Activated CD4-positive, alpha-beta T cell treated with anti-CD3 and anti-CD28 coated beads for 24 hours (primary cell): ENCODE data around the gene DCLRE1B.

ENCODE experiments used
- DNase-seq, 2 donors: peaks; one replicate each; pipeline ENCODE4 v3.0.0-alpha.2; 2020; ENCODE audit warnings: low read depth in 2 of 2

DCLRE1B gene

DNA sequence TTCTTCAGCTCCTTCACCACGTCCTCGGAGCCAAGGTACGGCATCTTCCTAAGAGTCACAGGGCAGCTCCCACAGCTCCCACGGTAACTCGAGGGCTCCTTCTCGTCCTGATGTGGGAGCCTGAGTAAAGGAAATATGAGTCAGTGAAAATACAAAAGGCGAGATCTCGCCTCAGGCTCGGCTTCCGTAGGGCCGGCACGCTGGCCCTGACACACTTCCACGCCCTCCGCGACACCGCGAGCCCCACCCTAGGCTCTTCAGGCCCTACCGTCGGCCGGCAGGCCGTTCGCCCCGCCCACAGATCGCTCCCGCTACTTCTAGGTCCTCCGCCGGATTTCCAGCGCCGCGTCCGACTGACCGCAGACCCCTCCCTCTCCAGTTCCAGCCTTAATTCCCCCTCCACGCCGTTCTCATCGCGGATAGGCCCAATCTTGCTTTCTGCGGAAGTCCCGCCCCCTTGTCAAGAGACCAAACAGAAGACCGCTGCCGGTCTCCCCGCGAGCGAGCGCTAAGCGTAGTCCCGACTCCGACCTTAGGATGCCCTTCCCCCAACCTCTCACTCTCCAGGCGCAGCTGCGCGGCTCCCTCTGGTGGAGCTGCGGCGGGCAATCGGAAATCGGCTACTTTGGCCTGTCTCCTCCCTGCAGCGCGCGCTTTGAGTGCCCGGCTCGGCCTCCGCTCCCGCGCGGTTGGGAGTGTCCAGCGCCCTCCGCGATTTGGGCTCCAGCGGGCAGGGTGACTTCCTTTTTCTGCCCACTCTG, at the start of gene DCLRE1B, which contains the start of gene AP4B1:
TSS of gene DCLRE1B (plus strand) at position 653 of the 761 bp plus-strand sequence. CDS start 261 bp downstream, outside the sequence.
TSS of gene AP4B1 (minus strand) at position 126 of the 761 bp plus-strand sequence. CDS start at position 44, 82 bp downstream.
- peak; percentile 95 to 96 for DNase-seq

DNA sequence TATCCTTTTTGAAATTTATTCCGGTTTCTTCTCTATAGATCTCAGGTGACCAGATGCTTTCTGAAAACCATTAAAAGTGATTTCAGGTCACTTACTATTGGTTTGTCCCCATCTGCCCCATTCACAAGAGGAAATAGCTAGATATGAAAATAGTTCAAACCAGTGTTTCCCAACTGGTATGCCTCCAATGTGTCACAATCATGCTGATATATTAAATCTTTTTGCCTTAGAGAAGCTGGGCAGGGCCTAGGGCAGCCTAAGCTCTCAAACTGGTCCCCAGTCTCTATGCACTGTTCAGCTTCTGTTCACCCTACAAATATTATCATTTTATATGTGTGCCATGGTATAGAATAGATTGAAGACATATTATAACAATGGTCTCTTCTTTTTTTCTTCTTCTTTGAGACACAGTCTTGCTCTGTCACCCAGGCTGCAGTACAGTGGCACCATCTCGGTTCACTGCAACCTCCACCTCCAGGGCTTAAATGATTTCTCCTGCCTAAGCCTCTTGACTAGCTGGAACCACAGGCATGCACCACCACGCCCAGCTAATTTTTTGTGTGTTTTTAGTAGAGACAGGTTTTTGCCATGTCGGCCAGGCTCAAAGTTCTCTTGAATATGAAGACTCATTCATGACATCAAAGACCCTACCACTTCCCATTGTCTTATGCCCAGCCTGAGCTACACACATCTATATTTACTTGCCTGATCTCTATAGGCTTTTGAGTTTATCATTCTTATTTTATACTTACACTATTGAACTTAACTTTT, 49.3 kb upstream of the DCLRE1B start:
- DNase-seq: no peak

DNA sequence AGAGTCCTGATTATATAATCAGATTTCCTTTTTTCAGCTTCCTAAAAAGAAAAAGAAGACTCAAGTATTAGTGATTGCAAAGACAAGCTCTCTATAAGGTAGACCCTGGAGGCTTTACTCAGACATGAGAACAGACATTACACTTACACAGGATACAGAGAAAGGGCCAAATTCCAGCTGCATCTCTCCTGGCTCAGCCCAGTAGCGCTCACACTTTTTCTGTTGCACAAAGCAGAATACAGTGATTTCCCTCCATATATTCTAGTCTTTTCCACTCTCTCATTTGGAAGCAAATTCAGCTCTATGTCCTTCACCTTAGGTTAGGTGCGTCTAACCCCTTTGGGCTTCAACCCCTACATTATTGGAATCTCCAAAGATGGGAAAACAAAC, 48.7 kb upstream of the DCLRE1B start:
- DNase-seq: no peak

DNA sequence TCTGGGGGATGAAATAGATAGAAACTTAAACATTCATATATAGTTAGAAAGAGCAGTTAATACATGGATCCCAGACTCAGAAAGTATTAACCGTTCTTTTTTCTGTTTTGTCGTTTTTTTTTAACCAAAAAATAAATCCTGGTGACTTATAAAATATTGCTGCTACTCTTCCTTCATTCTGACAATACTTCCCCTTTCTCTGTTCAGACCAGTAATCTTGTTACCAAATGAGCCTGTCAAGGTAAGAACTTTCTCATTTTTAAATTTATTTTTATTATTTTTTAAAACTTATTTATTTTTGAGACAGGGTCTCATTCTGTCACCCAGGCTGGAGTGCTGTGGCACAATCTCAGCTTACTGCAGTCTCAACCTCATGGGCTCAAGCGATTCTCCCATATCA, 47.4 kb upstream of the DCLRE1B start:
- DNase-seq: no peak

DNA sequence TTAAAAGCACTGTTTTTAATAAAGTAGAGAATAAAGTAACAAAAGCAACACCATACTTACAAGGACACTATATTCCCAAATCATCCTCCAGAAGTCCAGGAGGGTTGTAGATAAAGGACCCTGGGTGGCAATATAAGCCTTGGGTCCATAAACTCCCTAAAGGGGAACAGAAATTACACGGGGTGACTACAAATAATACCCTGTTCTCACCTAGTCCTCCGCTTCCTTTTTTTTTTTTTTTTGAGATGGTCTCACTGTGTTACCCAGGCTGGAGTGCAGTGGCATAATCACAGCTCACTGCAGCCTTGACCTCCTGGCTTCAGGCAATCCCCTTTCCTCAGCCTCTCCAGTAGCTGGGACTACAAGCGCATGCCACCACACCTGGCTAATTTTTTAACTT, 46.7 kb upstream of the DCLRE1B start:
- DNase-seq: no peak

DNA sequence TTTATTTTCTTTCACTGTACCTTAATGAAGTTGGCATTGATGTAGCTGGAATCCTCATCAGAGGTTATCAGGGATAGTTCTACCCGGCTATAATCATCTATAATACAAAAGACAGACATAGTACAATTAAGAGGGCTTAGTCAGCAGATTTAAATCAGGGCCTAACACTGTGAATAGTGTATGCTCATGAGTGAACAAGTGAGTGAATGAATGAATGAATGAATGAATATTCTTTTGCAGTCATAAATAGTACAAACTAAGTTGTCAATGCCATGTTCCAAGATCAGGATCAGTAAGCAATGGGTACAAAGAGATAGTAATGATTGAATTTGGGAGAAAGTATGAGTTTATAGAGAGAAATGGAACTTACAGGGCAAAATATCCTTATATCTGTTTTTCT, 46.1 kb upstream of the DCLRE1B start:
- DNase-seq: no peak

DNA sequence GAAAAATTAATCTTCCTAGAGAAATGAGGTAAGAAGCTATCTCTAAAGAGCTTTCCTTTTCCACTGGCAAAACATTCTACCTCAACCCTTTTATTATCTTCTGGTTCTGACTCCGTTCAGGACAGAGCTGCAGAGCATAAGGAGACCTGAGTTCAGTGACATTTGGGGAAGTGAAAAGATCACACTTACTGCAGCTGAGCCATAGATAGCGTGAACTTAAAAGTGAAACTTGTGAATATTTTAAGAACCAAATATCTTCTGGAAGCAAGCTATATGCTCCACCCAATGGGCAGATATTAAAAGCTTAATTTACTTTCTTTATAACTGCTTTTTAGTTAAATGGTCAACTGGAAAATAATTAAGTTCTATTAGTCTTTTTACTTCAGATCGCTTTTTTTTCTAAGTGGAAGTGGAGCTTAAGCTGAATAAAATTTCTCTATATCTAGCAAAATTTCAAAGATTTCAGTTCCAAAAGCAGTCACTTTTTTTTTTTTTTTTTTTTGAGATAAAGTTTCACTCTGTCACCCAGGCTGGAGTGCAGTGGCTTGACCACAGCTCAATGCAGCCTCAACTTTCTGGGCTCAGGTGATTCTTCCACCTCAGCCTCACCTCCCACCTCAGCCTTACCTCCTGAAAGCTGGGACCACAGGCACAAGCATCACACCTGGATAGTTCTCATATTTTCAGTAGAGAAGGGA, 45.5 kb upstream of the DCLRE1B start:
- DNase-seq: no peak

DNA sequence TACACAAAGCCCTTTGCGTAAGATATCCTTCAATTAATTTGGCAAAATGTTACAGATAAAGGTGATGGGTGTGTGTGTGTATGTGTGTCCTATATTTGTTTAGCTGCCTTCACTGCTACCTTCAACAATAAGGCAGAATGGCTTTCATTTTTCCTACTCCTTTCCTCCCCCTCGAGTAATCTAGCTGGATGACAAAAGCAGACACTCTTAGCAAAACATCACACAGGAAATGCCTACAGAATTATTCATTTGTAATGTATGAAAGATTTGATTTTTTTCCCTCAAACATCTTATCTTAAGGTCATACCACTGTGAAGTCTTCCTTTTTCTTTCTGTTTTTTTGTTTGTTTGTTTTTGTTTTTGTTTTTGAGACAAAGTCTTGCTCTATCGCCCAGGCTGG, 44.2 kb upstream of the DCLRE1B start:
- no peak for DNase-seq

DNA sequence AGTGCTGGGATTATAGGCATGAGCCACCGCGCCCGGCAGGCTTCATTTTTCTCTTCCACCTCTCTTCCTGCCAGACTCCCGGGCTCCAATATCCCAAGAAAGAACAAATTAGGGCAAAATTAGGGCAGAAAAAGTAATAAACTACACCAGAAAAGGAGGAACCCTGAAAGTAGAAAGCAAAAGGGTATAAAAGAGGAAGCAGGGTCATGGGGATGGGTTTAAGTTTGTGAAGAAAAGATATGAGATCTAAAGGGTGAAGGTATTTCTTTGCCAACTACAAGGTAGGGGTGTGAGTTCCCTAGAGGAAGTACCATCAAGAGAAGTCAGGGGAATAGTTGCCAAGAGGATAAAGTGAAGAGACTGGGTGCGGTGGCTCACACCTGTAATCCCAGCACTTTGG, 43.5 kb upstream of the DCLRE1B start:
- DNase-seq: no peak

DNA sequence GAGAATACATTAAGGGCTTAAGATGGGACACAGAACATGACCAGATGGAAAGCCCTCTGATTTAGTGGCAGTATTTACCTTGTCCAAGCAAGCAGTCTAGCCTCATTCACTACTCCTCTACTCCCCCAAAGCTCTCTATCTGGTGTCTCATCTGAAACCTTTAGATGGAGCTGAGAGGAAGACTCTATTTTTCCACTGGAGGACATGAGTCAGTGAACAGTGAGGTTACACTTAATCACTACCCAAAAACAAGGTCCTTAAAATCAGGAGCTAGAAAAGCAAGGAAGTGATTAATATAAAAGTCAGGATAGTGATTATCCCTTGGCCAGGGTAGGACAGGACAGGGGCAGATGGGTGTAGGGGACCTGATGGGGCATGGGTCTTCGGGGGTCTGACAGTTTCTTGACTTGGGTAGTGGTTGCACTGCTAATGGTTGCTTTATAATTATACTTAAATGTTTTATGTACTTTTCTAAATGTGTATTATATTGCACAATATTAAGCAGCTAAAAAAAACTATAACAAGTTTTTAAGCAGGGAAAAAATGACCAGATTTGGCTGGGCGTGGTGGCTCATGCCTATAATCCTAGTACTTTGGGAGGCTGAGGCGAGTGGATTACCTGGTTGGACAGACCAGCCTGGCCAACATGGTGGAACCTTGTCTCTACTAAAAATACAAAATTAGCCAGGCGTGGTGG, 36.6 kb upstream of the DCLRE1B start:
- DNase-seq: no peak

DNA sequence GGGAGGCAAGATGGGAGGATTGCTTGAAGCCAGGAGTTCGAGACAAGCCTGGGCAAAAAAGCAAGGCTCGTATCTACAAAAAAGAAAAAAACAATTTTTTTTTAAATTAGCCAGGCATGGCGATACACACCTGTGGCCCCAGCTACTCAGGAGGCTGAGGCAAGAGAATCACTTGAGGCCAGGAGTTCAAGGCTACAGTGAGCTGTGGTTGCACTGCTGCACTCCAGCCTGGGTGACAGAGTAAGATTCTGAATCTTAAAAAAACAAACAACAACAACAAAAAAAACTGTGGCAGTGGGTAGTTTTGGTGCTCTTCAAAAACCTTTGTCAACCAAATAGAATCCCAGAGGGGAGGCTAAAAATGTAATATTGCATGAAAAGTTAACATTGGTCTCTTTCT, 34.3 kb upstream of the DCLRE1B start:
- DNase-seq: no peak

DNA sequence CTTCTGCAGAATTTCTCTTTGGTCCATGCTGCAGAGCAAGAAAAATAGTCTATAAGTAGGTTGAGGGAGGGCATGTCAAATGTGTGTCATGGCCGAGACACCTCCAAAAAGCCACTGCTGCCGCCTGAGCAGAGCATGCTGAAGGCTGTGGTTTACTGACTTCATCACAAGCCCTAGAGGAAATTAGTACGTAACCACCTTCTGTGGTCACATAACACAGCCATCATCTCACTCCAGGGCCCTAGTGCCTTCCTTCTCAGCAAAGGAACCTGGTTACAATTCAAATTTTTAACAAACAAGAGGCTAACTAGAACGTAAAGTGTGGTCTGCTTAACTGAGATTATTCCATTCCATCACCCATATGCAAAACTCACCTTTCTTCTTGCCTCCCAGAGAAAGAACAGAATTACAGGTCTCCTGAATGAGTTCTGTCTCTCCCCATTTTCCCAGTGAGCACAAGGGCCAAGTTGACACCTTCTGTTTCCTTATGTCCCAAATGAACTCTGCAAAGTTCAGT, 33.5 kb upstream of the DCLRE1B start, which contains the start of gene PTPN22:
TSS of gene PTPN22 (minus strand) at position 116 of the 517 bp plus-strand sequence.
- DNase-seq: peak; percentile 52 to 53

DNA sequence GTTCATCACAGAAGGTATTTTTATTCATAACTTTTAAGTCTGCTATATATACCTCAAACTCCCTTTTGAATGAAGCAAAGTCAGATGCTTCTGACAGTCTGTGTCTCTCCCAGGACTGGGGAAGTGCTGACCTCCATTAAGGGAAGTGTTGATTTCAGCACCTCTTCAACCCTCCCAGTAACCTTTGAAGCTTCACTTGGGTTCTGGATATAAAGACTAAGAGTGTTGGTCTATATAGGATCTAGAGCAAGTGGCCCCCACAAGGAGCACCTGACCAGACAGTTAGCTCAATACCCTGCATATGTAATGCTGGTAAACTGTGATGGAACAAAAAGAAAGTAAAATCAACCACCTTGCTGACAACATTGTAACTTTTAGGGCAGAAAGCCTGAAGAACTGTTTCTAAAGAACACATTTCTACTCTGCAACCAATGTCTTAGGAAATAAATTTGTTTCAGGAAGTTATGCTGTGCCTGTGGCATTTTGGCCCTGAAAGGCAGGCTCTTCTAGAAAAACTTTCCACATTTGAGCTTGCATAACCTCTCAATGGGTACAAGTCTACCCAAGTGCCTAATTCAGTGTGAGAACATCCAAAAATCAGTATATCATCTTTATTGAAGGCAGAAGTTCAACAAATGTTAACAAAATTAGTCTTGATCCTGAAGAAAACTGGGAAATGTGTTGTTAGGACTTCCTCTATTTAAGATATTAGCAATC, 32.7 kb upstream of the DCLRE1B start:
- DNase-seq: no peak

DNA sequence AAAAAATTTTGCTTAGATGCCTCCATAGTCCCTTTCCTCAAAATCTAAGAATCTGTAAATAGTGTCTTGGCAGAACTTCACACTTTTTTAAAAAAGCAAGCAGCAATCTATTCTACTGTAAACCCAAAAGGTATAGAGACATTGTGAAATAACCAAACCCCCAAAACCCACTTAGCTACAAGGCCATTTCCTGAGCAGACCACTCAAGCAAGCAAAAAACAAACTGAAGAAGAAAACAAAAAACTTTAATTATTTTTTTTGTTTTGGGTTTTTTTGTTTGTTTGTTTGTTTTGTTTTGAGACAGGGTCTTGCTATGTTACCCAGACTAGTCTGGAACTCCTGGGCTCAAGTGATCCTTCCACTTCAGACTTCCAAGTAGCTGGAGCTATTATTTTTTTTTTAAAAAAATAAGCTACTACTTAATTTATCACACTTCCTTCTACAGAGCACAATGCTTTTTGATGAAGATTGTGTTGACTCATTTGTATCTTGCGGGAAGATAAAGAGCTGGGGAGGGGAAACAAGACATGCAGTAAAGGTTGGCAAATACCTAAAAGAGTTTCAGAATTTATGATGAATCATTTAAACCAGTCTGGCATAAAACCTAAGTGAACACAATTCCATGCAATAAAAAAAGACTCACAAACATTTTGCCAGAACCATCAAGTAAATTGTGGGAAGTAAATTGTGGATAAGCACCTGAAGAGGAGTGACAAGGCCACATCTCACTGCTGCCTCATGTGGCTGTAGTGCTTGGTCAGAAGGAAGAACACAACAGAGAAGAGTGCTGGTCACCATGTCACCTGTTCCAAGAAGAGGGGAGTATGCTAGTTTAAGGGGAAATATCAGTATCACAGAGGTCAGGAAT, 30.9 kb upstream of the DCLRE1B start:
- DNase-seq: no peak

DNA sequence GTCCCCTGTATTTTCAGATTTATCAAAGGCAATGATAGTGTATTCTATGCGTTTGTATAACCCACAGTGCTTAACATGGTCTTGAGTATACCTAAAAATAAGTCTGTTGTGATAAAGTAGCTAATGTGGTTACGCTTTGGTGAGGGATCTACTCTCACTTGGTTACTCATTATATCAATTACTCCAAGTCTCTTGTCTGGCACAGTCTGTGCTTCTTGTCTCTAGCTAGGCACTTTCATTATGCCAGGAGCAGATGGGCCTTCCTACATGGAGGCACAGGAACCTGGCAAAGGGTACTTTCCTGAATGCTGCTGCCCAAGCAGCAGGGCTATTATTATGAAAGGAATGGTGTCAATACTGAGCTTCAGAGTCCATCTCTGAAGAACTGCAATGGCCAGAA, 29.4 kb upstream of the DCLRE1B start:
- DNase-seq: no peak

DNA sequence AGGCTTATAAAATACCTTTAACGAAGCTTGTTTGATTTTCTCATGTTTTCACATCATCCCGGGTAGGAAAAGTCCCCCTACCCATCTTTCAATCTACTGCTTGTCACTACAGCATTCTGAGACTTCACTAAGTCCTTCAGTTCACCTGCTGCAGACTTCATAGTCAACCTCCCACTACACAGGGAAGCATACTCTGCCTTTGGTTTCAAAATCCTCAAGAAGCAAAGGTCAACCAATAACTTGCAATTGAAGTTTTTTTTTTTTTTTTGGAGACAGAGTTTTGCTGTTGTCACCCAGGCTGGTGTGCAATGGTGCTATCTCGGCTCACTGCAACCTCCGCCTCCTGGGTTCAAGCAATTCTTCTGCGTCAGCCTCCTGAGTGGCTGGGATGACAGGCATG, 28.9 kb upstream of the DCLRE1B start:
- DNase-seq: no peak

DNA sequence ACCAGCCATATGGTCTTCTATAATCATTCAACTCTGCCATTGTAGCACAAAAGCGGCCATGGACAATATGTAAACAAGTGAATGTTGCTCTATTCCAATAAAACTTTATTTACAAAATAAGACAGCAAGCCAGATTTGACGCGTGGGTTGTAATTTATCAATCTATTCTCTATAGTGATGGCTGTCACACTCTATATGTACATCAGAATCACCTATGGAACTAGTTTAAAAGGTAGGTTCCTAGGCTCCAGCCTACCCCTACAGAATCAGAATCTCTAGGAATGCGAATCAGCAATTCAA, 25.4 kb upstream of the DCLRE1B start:
- DNase-seq: no peak

DNA sequence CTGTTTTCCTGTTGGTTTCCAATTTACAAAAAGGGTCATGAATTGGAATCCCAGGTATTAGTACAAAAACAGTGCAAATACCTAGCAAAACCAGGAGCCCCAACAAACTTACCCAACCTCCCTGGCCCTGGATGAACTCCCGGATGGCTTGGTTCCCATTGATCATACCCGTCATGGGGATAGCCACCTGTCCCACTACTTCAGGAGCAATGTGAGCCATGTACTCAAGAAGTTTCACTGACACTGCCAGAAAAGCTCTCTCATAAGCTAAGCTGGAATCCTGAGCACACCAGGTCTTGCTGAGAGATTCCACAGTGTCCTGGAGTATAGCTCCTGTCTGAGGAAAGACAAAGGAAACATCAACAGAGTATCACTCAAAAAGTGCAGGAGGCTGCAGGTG, 23.5 kb upstream of the DCLRE1B start:
- DNase-seq: no peak

DNA sequence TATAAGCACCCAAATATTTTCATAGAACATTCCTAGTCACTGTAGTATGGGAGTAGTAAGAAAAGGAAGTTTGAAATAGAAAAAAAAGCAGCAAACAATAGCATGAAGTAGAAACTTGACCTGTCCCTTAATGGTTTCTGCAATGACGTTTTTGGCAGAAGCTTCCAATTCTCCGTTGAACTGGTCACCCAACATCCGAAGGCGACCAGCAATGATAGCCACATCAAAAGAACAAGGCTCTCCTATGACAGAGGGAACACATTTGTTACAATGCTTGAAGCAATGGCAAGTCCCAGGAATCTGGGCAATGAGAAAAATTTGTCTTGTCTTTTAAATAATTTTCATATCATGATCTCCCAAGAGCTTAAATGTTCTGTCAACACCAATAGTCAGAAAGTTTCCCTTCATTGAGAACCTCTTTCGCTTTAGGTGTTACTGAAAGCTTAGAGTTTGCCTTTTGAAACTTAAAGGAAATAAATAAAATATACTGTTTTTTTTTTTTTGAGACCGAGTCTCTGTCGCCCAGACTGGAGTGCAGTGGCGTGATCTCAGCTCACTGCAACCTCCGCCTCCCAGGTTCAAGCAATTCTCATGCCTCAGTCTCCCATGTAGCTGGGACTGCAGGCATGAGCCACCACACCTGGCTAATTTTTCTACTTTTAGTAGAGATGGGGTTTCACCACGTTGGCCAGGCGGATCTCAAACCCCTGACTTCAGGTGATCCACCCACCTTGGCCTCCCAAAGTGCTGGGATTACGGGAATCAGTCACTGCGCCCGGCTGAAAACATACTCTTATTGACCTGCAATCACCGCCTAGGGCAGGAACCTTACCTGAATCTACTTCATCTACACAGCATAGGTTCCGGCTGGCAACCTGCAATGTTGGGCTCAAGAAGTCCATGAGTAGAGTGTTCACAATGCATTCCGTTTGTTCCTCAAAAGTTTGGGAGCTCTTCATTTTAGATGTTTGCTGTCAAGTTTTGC, 18.4 kb upstream of the DCLRE1B start:
- no peak for DNase-seq
